ENCODE results near the gene REC8. TPM values are rescaled to one million over a fixed set of nuclear protein-coding genes. Genes with fewer than 3 reads are reported as not detected.
A peak's percentile ranks its signal among the peaks of the same experiment; 100 is the strongest.

REC8 gene
- total and polyA plus RNA-seq, 2 of the 13 experiments (the other 11 are each of a cell fraction or from before 2014, with no cell fraction given) = 3.4 to 14.7 TPM

GRCh38 chr14:24211311-24211710, 39.4 kb downstream of the REC8 start (continued):
- TF ChIP-seq KAT2B (IDR thresholded peaks at IDR 0.05; ENCODE audit: borderline replicate concordance, low read depth, low read length) (no peak), ZNF737 (CRISPR knock-in tag; IDR thresholded peaks at IDR 0.05; ENCODE audit: borderline replicate concordance) (no peak), ZNF775 (CRISPR knock-in tag; IDR thresholded peaks at IDR 0.05; ENCODE audit: borderline replicate concordance) (no peak), KAT8 (CRISPR knock-in tag; IDR thresholded peaks at IDR 0.05) (no peak), MTA3 (CRISPR knock-in tag; IDR thresholded peaks at IDR 0.05) (no peak)

DNA sequence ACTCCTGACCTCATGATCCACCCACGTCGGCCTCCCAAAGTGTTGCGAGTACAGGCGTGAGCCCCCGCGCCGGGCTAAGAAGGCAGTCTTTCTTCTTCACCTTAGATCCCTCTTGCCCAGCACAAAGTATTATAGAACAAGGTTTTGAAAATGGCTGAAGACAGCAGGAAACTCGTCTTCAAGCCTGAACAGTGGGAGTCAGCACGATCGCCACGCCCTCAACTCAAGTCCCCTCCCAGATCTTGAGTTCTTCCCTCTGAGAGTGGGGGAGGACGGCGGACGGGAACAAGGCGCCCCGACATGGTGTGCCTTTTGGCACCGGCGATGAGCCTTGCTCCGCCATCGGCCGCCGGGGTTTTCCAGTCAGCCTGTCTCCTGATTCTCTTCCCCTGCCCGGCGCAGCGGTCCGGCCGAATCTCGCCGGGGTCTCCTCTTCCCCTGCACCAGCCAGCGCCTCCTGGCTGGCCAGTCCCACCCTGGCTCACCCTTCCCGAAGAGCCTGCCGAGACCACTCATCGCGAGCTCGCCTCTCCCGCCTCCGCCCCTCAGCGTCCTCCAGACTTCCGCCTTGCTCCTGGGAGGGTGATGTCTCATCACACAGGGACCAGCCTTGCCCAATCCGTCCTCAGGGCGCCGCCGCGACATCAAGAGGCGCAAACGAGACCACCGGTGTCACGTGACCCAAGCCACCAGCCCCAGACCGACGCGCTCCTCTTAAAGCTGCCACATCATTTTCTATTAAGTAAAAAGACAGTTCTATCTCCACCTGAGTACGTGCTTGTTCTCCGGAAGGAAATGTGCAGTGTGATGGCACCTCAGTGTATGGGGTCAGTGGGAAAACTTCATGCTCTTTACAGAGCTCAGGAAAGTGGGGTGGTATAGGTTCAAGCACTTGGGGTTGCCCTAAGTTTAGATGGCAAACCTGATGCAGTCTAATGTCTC, 41.3 kb downstream of the REC8 start, which contains the start of gene CHMP4A:
TSS of gene CHMP4A (minus strand) at position 565 of the 942 bp plus-strand sequence. CDS start at position 516, 49 bp downstream.
- WGBS (ENCODE audit: low lambda C conversion rate) = under 1% methylated on average over 53 of the region's 53 CpGs
- Histone ChIP-seq H3K9ac (ENCODE audit: insufficient read depth, low read depth, low read length) (peak within 1 kb of the TSS; percentile 94), H3K27me3 (ENCODE audit: control insufficient read depth in 1 of 2, insufficient read depth in 2 of 2, low read length in 2 of 2) (no peaks in the 10 kb centered on the region; a peak in 1 of 5 replicates), H3K4me2 (ENCODE audit: low read depth, low read length) (peak within 1 kb of the TSS; percentile 93), H4K20me1 (ENCODE audit: insufficient read depth, low read length) (no peaks in the 10 kb centered on the region), H3K36me3 (replicated peaks in 1 of 2; ENCODE audit: control insufficient read depth in 1 of 2, insufficient read depth in 2 of 2, low read length in 2 of 2) (peaks cover 22 to 36% of the 10 kb centered on the region in 2 experiments), H3K9me3 (ENCODE audit: low read length) (no peaks in the 10 kb centered on the region), H3K27ac (ENCODE audit: extremely low read length, insufficient read depth, low read length) (peak within 1 kb of the TSS; percentile 85), H3K79me2 (ENCODE audit: insufficient read depth, low read length) (peaks cover 2% of the 10 kb centered on the region), H3K4me1 (ENCODE audit: insufficient read depth, low read length) (peaks cover 39% of the 10 kb centered on the region), H3K4me3 (replicated peaks in 1 of 3; ENCODE audit: insufficient read depth in 1 of 3, low read depth in 2 of 3, low read length in 3 of 3) (peak within 1 kb of the TSS; percentile 71 to 98 (median 87)), H2AFZ (ENCODE audit: low read length) (peak within 1 kb of the TSS; percentile 12)
- POLR2A ChIA-PET = interaction anchor here (0.5 to 8.1 kb wide), 50 partner anchors 9 to 1235 kb away, joined by 3 to 230 read pairs (median 8); partner anchors contain the start of genes CBLN3, CIDEB, DCAF11 and DHRS1
- FAIRE-seq = peak; percentile 91
- CTCF ChIA-PET (ENCODE audit: low intra/inter-chr PET ratio, low total read pairs) = interaction anchor here (1.3 to 2.1 kb wide), 2 partner anchors 84 to 86 kb away, joined by 4 to 9 read pairs; partner anchors contain the start of genes DHRS1 and NOP9
- in situ Hi-C loops (cut with HindIII; ENCODE audit: extremely low pct_ligation_motif_present, low pct_unique_long_range_greater_than_20kb) = no loop called here
- BruUV-seq (replicated peaks) = no TSS peak
- intact Hi-C loops (cut with micrococcal nuclease; ENCODE audit: unreplicated experiment) = loop anchor here (1.0 kb wide), 3 partner anchors 17 to 72 kb away; partner anchors contain the start of genes EMC9 and IRF9
- ATAC-seq = peak; percentile 91
- peak; percentile 100 for DNase-seq (ENCODE audit: low spot score)
- TF ChIP-seq NFIB (CRISPR knock-in tag; IDR thresholded peaks at IDR 0.05; ENCODE audit: borderline replicate concordance) (no peak), ZNF263 (CRISPR knock-in tag; IDR thresholded peaks at IDR 0.05) (peak; percentile 96), ZC3H13 (CRISPR knock-in tag; IDR thresholded peaks at IDR 0.05) (peak; percentile 96), ZNF264 (CRISPR knock-in tag; IDR thresholded peaks at IDR 0.05) (peak; percentile 93; the same call in 1 of the 2 replicates), EP300 (IDR thresholded peaks at IDR 0.05; ENCODE audit: low read depth in 2 of 2, low read length in 2 of 2) (peak in 1 of 2 experiments; percentile 40; a peak in 3 of 4 replicates), EP300 (CRISPR knock-in tag; IDR thresholded peaks at IDR 0.05; ENCODE audit: borderline replicate concordance) (no peak; the same call in none of the 2 replicates), IRF1 (CRISPR knock-in tag; IDR thresholded peaks at IDR 0.05; ENCODE audit: low read depth) (peak; percentile 84), PHB2 (IDR thresholded peaks at IDR 0.05; ENCODE audit: partially characterized antibody) (no peak), ONECUT2 (CRISPR knock-in tag; IDR thresholded peaks at IDR 0.05) (peak; percentile 54; the same call in 1 of the 2 replicates), HNF4A (CRISPR knock-in tag; IDR thresholded peaks at IDR 0.05) (peak; percentile 65), ZNF850 (CRISPR knock-in tag; conservative IDR thresholded peaks at IDR 0.05) (no peak), PLRG1 (conservative IDR thresholded peaks at IDR 0.05) (no peak), HNRNPK (IDR thresholded peaks at IDR 0.05; ENCODE audit: low read depth, low read length, poor library complexity, severe bottlenecking) (peak; percentile 74)
- TF ChIP-seq, protein P1, sequence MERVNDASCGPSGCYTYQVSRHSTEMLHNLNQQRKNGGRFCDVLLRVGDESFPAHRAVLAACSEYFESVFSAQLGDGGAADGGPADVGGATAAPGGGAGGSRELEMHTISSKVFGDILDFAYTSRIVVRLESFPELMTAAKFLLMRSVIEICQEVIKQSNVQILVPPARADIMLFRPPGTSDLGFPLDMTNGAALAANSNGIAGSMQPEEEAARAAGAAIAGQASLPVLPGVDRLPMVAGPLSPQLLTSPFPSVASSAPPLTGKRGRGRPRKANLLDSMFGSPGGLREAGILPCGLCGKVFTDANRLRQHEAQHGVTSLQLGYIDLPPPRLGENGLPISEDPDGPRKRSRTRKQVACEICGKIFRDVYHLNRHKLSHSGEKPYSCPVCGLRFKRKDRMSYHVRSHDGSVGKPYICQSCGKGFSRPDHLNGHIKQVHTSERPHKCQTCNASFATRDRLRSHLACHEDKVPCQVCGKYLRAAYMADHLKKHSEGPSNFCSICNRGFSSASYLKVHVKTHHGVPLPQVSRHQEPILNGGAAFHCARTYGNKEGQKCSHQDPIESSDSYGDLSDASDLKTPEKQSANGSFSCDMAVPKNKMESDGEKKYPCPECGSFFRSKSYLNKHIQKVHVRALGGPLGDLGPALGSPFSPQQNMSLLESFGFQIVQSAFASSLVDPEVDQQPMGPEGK (CRISPR knock-in tag; IDR thresholded peaks at IDR 0.05) = peak; percentile 68

Data from HepG2 (cell line).